ENCODE results near the gene PTDSS2. TPM values are rescaled to one million over a fixed set of nuclear protein-coding genes. Genes with fewer than 3 reads are reported as not detected.

The PTDSS2 gene
- polyA plus RNA-seq, 2 of the 4 experiments (the other 2 are of a cell fraction) = 23.4 to 38.9 TPM

- FAIRE-seq (no peak), DNase-seq (ENCODE audit: low read depth in 1 of 2, low spot score in 1 of 2) (no peak), ATAC-seq (no peak)
- ChIA-PET CTCF (interaction anchor here (1.1 to 4.8 kb wide), 2 partner anchors 18 to 19 kb away, joined by 4 to 28 read pairs; no protein-coding TSS in a partner anchor), POLR2A (no interaction called here)
- Histone ChIP-seq H3K9me3 (no peaks in the 10 kb centered on the region), H3K4me3 (no peak overlapping the region), H3K4me2 (no peak overlapping the region), H3K4me1 (peaks cover under 1% of the 10 kb centered on the region; the same call in 1 of the 3 replicates), H3K27ac (no peak overlapping the region)
- TF ChIP-seq, protein P1, sequence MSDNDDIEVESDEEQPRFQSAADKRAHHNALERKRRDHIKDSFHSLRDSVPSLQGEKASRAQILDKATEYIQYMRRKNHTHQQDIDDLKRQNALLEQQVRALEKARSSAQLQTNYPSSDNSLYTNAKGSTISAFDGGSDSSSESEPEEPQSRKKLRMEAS (IDR thresholded peaks at IDR 0.05) = no peak
- no peak for TF ChIP-seq CEBPB (IDR thresholded peaks at IDR 0.05)
- TF ChIP-seq, protein P2, sequence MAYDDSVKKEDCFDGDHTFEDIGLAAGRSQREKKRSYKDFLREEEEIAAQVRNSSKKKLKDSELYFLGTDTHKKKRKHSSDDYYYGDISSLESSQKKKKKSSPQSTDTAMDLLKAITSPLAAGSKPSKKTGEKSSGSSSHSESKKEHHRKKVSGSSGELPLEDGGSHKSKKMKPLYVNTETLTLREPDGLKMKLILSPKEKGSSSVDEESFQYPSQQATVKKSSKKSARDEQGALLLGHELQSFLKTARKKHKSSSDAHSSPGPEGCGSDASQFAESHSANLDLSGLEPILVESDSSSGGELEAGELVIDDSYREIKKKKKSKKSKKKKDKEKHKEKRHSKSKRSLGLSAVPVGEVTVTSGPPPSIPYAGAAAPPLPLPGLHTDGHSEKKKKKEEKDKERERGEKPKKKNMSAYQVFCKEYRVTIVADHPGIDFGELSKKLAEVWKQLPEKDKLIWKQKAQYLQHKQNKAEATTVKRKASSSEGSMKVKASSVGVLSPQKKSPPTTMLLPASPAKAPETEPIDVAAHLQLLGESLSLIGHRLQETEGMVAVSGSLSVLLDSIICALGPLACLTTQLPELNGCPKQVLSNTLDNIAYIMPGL (CRISPR knock-in tag; IDR thresholded peaks at IDR 0.05; ENCODE audit: borderline replicate concordance) = no peak
- TF ChIP-seq ZC3H11A (IDR thresholded peaks at IDR 0.05) = no peak
- TF ChIP-seq TP53 (CRISPR knock-in tag; IDR thresholded peaks at IDR 0.05) = no peak
- no peak for TF ChIP-seq E2F6 (IDR thresholded peaks at IDR 0.05; ENCODE audit: borderline replicate concordance, low read depth)
- no peak for TF ChIP-seq ZSCAN20 (CRISPR knock-in tag; IDR thresholded peaks at IDR 0.05)
- TF ChIP-seq NR3C1 (IDR thresholded peaks at IDR 0.05) = no peak
- no peak for TF ChIP-seq NFE2L2 (conservative IDR thresholded peaks at IDR 0.05; ENCODE audit: low read length)
- TF ChIP-seq GATA3 (IDR thresholded peaks at IDR 0.05; ENCODE audit: borderline replicate concordance) = no peak
- no peak for TF ChIP-seq BCL3 (IDR thresholded peaks at IDR 0.05)
- no peak for TF ChIP-seq MAZ (IDR thresholded peaks at IDR 0.05; ENCODE audit: borderline replicate concordance, low read depth, low read length)
- no peak for TF ChIP-seq MAFK (IDR thresholded peaks at IDR 0.05; ENCODE audit: partially characterized antibody)
- TF ChIP-seq RFX5 (IDR thresholded peaks at IDR 0.05) = no peak
- TF ChIP-seq MYC (IDR thresholded peaks at IDR 0.05; ENCODE audit: borderline replicate concordance, low read length) = no peak
- no peak for TF ChIP-seq EP300 (IDR thresholded peaks at IDR 0.05)
- no peak for TF ChIP-seq KDM5A (IDR thresholded peaks at IDR 0.05)
- WGBS (ENCODE audit: missing lambda C conversion rate) = 91% methylated on average over 17 of the region's 24 CpGs
Measured at GRCh38 chr11:499201-500076, 49.4 kb downstream of the PTDSS2 start.

DNA sequence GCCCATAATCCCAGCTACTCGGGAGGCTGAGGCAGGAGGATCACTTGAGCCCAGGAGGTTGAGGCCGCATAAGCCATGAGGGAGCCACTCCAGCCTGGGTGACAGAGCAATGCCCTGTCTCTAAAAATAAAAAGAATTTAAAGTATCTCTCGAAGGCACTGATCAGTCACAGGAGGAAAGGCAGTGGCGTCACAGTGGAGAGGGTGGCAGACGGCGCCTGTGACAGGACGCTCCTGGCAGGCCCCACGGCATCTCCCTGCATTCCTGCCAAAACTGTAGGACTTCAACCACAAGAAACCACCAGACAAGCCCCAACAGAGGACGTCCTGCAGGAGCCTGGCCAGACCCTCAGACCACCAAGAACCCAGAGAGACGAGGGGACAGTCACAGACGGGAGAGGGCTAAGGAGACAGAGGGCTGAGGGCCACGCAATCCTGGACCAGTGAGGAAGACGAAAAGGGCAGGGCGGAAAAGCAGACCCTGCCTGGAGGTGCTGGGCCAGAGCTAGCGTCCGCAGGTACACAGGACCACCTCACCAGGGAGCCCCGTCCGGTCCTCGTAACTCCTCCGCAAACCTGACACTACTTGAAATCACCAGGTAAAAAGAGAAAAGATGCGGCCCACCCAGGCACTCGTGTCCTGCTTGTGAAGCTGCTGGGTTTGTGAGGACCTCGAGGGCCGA lies 51.1 kb downstream of the PTDSS2 start:
- DNase-seq (ENCODE audit: low read depth in 1 of 2, low spot score in 1 of 2) (no peak), ATAC-seq (no peak), FAIRE-seq (no peak)
- peaks cover 12% of the 10 kb centered on the region; the same call in 2 of the 3 replicates for H3K4me1 ChIP-seq
- CTCF ChIA-PET = interaction anchor here (1.4 to 4.8 kb wide), 2 partner anchors 10 to 17 kb away, joined by 4 to 28 read pairs; no protein-coding TSS in a partner anchor
- TF ChIP-seq HEYL (CRISPR knock-in tag; IDR thresholded peaks at IDR 0.05) (no peak), ATOH8 (CRISPR knock-in tag; IDR thresholded peaks at IDR 0.05; ENCODE audit: low read depth) (no peak), GATA3 (IDR thresholded peaks at IDR 0.05; ENCODE audit: borderline replicate concordance) (no peak), ZNF302 (CRISPR knock-in tag; IDR thresholded peaks at IDR 0.05) (no peak), RFX5 (IDR thresholded peaks at IDR 0.05) (no peak), HOXB13 (CRISPR knock-in tag; IDR thresholded peaks at IDR 0.05; ENCODE audit: low read depth) (no peak), RCOR1 (IDR thresholded peaks at IDR 0.05; ENCODE audit: low read depth, low read length) (no peak)
- POLR2A ChIA-PET = no interaction called here
- no peak overlapping the region for H3K4me3 ChIP-seq
- 87% methylated on average over 24 of the region's 24 CpGs for WGBS (ENCODE audit: missing lambda C conversion rate)
- H3K9me3 ChIP-seq = no peaks in the 10 kb centered on the region
- no peak overlapping the region for H3K27ac ChIP-seq
- H3K4me2 ChIP-seq = no peak overlapping the region
